HCT116 (cell line): Measurements from ENCODE around the gene GNAI2. TPM values are rescaled to one million over a fixed set of nuclear protein-coding genes. Genes with fewer than 3 reads are reported as not detected.

Source experiments
- ATAC-seq: fragments of 200-7000 bp; cut with Tn5 transposase; 2 replicates; pipeline ENCODE4 v1.9.1; 2020; ENCODE audit warnings: mild to moderate bottlenecking, moderate library complexity
- BruUV-seq: library from RNA; stranded (reverse); fragments of 400-500 nt; replicated peaks from 2 replicates; lab custom pipeline; 2021; lab: Mats Ljungman, UMichigan
- CTCF ChIA-PET: fragments of 300-600 bp; sonication (Branson Sonifier 250); formaldehyde crosslinking; loops from one replicate; lab custom pipeline; 2021; ENCODE audit warnings: antibody characterized with exemption; lab: Charles Lee
- POLR2A ChIA-PET: fragments of 300-600, 350-600 bp; sonication (Branson Sonifier 250); formaldehyde crosslinking; loops from one replicate; lab custom pipeline; 2021; ENCODE audit warnings: antibody characterized with exemption; lab: Charles Lee
- RAD21 ChIA-PET, 2 experiments: fragments of 300-600 bp; sonication (Branson Sonifier 250); formaldehyde crosslinking; loops; one replicate each; lab custom pipeline; 2023; ENCODE audit warnings: low total read pairs in 2 of 2; ENCODE audit not compliant: uncharacterized antibody in 2 of 2, unreplicated experiment in 2 of 2, low non-redundant PET in 1 of 2; lab: Charles Lee
- DNase-seq: peaks from one replicate; pipeline ENCODE4 v3.0.0-alpha.2; 2010; ENCODE audit warnings: low read depth, low spot score
- H2AFZ ChIP-seq: fragments of 200-600 bp; shearing (Covaris generic), sonication (generic); 2 replicates; pipeline ENCODE4 v1.6.1; 2017; ENCODE audit warnings: low read depth, mixed run types, mixed read lengths, antibody characterized with exemption, low read length; ENCODE audit not compliant: poor library complexity, severe bottlenecking
- H3K27ac ChIP-seq: 2 replicates; pipeline ENCODE4 v1.5.1; 2012; ENCODE audit warnings: low read depth, low read length
- H3K27me3 ChIP-seq: fragments of 200-600 bp; sonication (generic); 2 replicates; pipeline ENCODE4 v1.6.1; 2016; ENCODE audit warnings: mixed run types, low read length, mixed read lengths; ENCODE audit not compliant: insufficient read depth
- H3K36me3 ChIP-seq, 2 experiments: fragments of 200-500 bp in 1 of 2; fragments of 200-600 bp in 1 of 2; sonication (Bioruptor generic) in 1 of 2; sonication (generic) in 1 of 2; 2 replicates each; pipeline versions ENCODE4 v1.5.1 to v1.6.1; 2014 to 2016; ENCODE audit warnings: low read length in 2 of 2, inconsistent platforms in 1 of 2, mixed read lengths in 1 of 2, mixed run types in 1 of 2; ENCODE audit not compliant: insufficient read depth in 2 of 2, control insufficient read depth in 1 of 2
- H3K4me1 ChIP-seq, 2 experiments: fragments of 200-600 bp in 1 of 2; sonication (generic) in 1 of 2; 2 replicates each; pipeline versions ENCODE4 v1.5.1 to v1.6.1; 2012 to 2017; ENCODE audit warnings: low read length in 2 of 2, inconsistent platforms in 1 of 2, mild to moderate bottlenecking in 1 of 2, mixed read lengths in 1 of 2, mixed run types in 1 of 2, moderate library complexity in 1 of 2; ENCODE audit not compliant: insufficient read depth in 2 of 2, control insufficient read depth in 1 of 2
- H3K4me2 ChIP-seq: fragments of 200-600 bp; sonication (generic); 2 replicates; pipeline ENCODE4 v1.6.1; 2017; ENCODE audit warnings: mixed run types, low read length, mixed read lengths
- H3K4me3 ChIP-seq, 2 experiments: fragments of 200-600 bp in 1 of 2; sonication (generic) in 1 of 2; replicated peaks in 1 of 2; 2 replicates each; pipeline ENCODE4 v1.5.1; 2011 to 2016; ENCODE audit warnings: low read length in 2 of 2, control low read depth in 1 of 2, low read depth in 1 of 2, mild to moderate bottlenecking in 1 of 2, mixed read lengths in 1 of 2, mixed run types in 1 of 2
- H3K79me2 ChIP-seq: fragments of 200-600 bp; sonication (generic); 2 replicates; pipeline ENCODE4 v1.6.1; 2017; ENCODE audit warnings: mild to moderate bottlenecking, mixed run types, low read length, moderate library complexity, mixed read lengths; ENCODE audit not compliant: insufficient read depth
- H3K9ac ChIP-seq: fragments of 200-600 bp; sonication (generic); 2 replicates; pipeline ENCODE4 v1.6.1; 2016; ENCODE audit warnings: low read length, mixed read lengths
- H3K9me2 ChIP-seq: fragments of 200-600 bp; sonication (generic), shearing (Covaris generic); 2 replicates; pipeline ENCODE4 v1.6.1; 2017; ENCODE audit warnings: mixed run types, mild to moderate bottlenecking, moderate library complexity; ENCODE audit not compliant: insufficient read depth
- H3K9me3 ChIP-seq, 2 experiments: fragments of 200-500 bp in 1 of 2; fragments of 200-600 bp in 1 of 2; sonication (Bioruptor generic) in 1 of 2; sonication (generic) in 1 of 2; 2 replicates each; pipeline ENCODE4 v1.6.1; 2014 to 2017; ENCODE audit warnings: low read length in 2 of 2, mixed read lengths in 2 of 2, inconsistent platforms in 1 of 2, low read depth in 1 of 2, mild to moderate bottlenecking in 1 of 2, mixed run types in 1 of 2, moderate library complexity in 1 of 2; ENCODE audit not compliant: control insufficient read depth in 1 of 2, insufficient read depth in 1 of 2
- H4K20me1 ChIP-seq: fragments of 200-600 bp; sonication (generic), shearing (Covaris generic); 2 replicates; pipeline ENCODE4 v1.6.1; 2017; ENCODE audit warnings: mixed run types, mild to moderate bottlenecking, moderate library complexity; ENCODE audit not compliant: insufficient read depth
- ATF3 ChIP-seq: IDR thresholded peaks from 2 replicates; pipeline ENCODE4 v1.6.1; 2012
- CBX3 ChIP-seq: IDR thresholded peaks from 2 replicates; pipeline ENCODE4 v1.6.1; 2012; ENCODE audit warnings: low read depth
- CEBPB ChIP-seq: IDR thresholded peaks from 2 replicates; pipeline ENCODE4 v1.6.1; 2012; ENCODE audit warnings: low read depth
- ELF1 ChIP-seq: IDR thresholded peaks from 2 replicates; pipeline ENCODE4 v1.6.1; 2012; ENCODE audit warnings: low read depth, borderline replicate concordance
- JUND ChIP-seq: IDR thresholded peaks from 2 replicates; pipeline ENCODE4 v1.6.1; 2012
- MAX ChIP-seq: IDR thresholded peaks from 2 replicates; pipeline ENCODE4 v1.6.1; 2012
- POLR2A ChIP-seq: IDR thresholded peaks from 2 replicates; pipeline ENCODE4 v1.7.0; 2011; ENCODE audit warnings: borderline replicate concordance; ENCODE audit not compliant: insufficient read depth, insufficient read length; ENCODE audit errors: extremely low read depth
- RAD21 ChIP-seq: IDR thresholded peaks from 2 replicates; pipeline ENCODE4 v1.6.1; 2012; ENCODE audit warnings: low read depth, mild to moderate bottlenecking
- REST ChIP-seq: IDR thresholded peaks from 2 replicates; pipeline ENCODE4 v1.6.1; 2012; ENCODE audit warnings: low read depth
- SIN3A ChIP-seq: IDR thresholded peaks from 2 replicates; pipeline ENCODE4 v1.6.1; 2012; ENCODE audit warnings: low read depth
- SP1 ChIP-seq: IDR thresholded peaks from 2 replicates; pipeline ENCODE4 v1.6.1; 2012; ENCODE audit warnings: low read depth
- SRF ChIP-seq: IDR thresholded peaks from 2 replicates; pipeline ENCODE4 v1.6.1; 2012; ENCODE audit warnings: low read depth
- TCF7L2 ChIP-seq: IDR thresholded peaks from 2 replicates; pipeline ENCODE4 v1.7.0; 2011; ENCODE audit warnings: borderline replicate concordance, inconsistent platforms; ENCODE audit not compliant: insufficient read depth, insufficient read length; ENCODE audit errors: extremely low read depth
- ZBTB33 ChIP-seq: IDR thresholded peaks from 2 replicates; pipeline ENCODE4 v1.6.1; 2011; ENCODE audit warnings: mild to moderate bottlenecking, low read length, moderate library complexity; ENCODE audit not compliant: insufficient replicate concordance; ENCODE audit errors: extremely low read depth
- ZFX ChIP-seq: fragments of 450-650 bp; IDR thresholded peaks from 2 replicates; pipeline ENCODE4 v1.6.1; 2017
- intact Hi-C: fragments of 100-400 bp; cut with micrococcal nuclease; formaldehyde crosslinking; loops from 2 replicates; pipeline ENCODE4 v1.10.0; 2022
- total RNA-seq: library from RNA; stranded (reverse); gene quantifications from one replicate; pipeline ENCODE4 v1.2.1, GENCODE V29; 2021; ENCODE audit not compliant: unreplicated experiment

Gene GNAI2
- total RNA-seq, 1 experiment from 2014 or later: 170 TPM

- intact Hi-C loops: no loop called here
- Histone ChIP-seq H3K27me3 (no peaks in the 10 kb centered on the region), H3K9me3 (no peaks in the 10 kb centered on the region), H3K4me2 (peak overlapping the region; percentile 86), H3K79me2 (peaks cover 73% of the 10 kb centered on the region), H3K4me3 (peak overlapping the region; percentile 80 to 89), H4K20me1 (0 out of 2 replicates have a peak, but pooled peaks cover 4% of the 10 kb centered on the region), H3K4me1 (peaks cover 41 to 55% of the 10 kb centered on the region in 2 experiments), H2AFZ (no peak overlapping the region), H3K9me2 (no peaks in the 10 kb centered on the region), H3K9ac (peak overlapping the region; percentile 79)
- no TSS peak for BruUV-seq
- ATAC-seq: no peak
- RAD21 ChIA-PET: no interaction called here
- TF ChIP-seq MAX: no peak
- TF ChIP-seq, all 23 proteins: peak for 0
- H3K27ac ChIP-seq: peak overlapping the region; percentile 81
- no peak for DNase-seq
- ChIA-PET CTCF (interaction anchor here (0.6 kb wide), 1 partner anchor 8 kb away, joined by 3 read pairs; no protein-coding TSS in a partner anchor), POLR2A (interaction anchor here (3.5 kb wide), 1 partner anchor 9 kb away, joined by 34 read pairs; no protein-coding TSS in a partner anchor)
- peaks cover 0 to 5% of the 10 kb centered on the region in 2 experiments; a peak in 1 of 4 replicates for H3K36me3 ChIP-seq
These were observed 2.6 kb downstream of the GNAI2 start for GRCh38 chr3:50238549-50239026.

GRCh38 chr3:50239649-50240048 lies 3.6 kb downstream of the GNAI2 start:
- Histone ChIP-seq H3K79me2 (peaks cover 82% of the 10 kb centered on the region), H3K4me2 (no peak overlapping the region), H3K4me3 (no peak overlapping the region), H2AFZ (no peak overlapping the region), H3K9me3 (no peaks in the 10 kb centered on the region), H3K36me3 (peaks cover 0 to 5% of the 10 kb centered on the region in 2 experiments; a peak in 1 of 4 replicates), H3K27ac (no peak overlapping the region), H3K9me2 (no peaks in the 10 kb centered on the region), H4K20me1 (0 out of 2 replicates have a peak, but pooled peaks cover 4% of the 10 kb centered on the region), H3K27me3 (no peaks in the 10 kb centered on the region), H3K4me1 (peaks cover 38 to 52% of the 10 kb centered on the region in 2 experiments), H3K9ac (0 out of 2 replicates have a peak overlapping the region, but pooled peaks have one; percentile 79)
- intact Hi-C loops: no loop called here
- no TSS peak for BruUV-seq
- ChIA-PET RAD21 (no interaction called here), POLR2A (no interaction called here), CTCF (no interaction called here)
- DNase-seq (no peak), ATAC-seq (no peak)
- TF ChIP-seq RAD21: no peak
- no peak for TF ChIP-seq SRF
- no peak for TF ChIP-seq ATF3
- TF ChIP-seq SP1: no peak
- TF ChIP-seq CBX3: no peak
- TF ChIP-seq TCF7L2: no peak
- TF ChIP-seq SIN3A: no peak
- TF ChIP-seq ELF1: no peak
- no peak for TF ChIP-seq POLR2A
- TF ChIP-seq REST: no peak
- TF ChIP-seq JUND: no peak
- no peak for TF ChIP-seq ZBTB33
- TF ChIP-seq ZFX: no peak
- no peak for TF ChIP-seq CEBPB
